IMR-90 (cell line): ENCODE results near the gene DLGAP4. TPM values are rescaled to one million over a fixed set of nuclear protein-coding genes. Genes with fewer than 3 reads are reported as not detected.

ENCODE experiments used
- ATAC-seq: fragments of 200-7000 bp; cut with Tn5 transposase; 2 replicates; pipeline ENCODE4 v1.9.1; 2020; ENCODE audit warnings: low read depth, mild to moderate bottlenecking, moderate library complexity
- BruUV-seq: library from RNA; stranded (reverse); fragments of 400-500 nt; replicated peaks from 2 replicates; lab custom pipeline; 2021; lab: Mats Ljungman, UMichigan
- CTCF ChIA-PET: fragments of 300-600 bp; formaldehyde crosslinking; extraction: SDS; loops from one replicate; lab custom pipeline; 2021; ENCODE audit warnings: antibody characterized with exemption; lab: Yijun Ruan, JAX
- POLR2A ChIA-PET: fragments of 300-600 bp; sonication (Branson Sonifier 250); formaldehyde crosslinking; loops from one replicate; lab custom pipeline; 2022; ENCODE audit warnings: antibody characterized with exemption; ENCODE audit not compliant: unreplicated experiment; lab: Charles Lee
- DNase-seq: peaks from one replicate; pipeline ENCODE4 v3.0.0; 2013
- H2AFZ ChIP-seq: replicated peaks from 2 replicates; pipeline ENCODE3; 2013; ENCODE audit warnings: low read length, mild to moderate bottlenecking; ENCODE audit not compliant: poor library complexity
- H2AK5ac ChIP-seq: 2 replicates; pipeline ENCODE4 v1.6.1; 2013; ENCODE audit warnings: low read depth, low read length, inconsistent platforms
- H2AK9ac ChIP-seq: replicated peaks from 2 replicates; pipeline ENCODE3; 2013; ENCODE audit warnings: mild to moderate bottlenecking, low read depth, low read length, moderate library complexity; ENCODE audit not compliant: poor library complexity
- H2BK120ac ChIP-seq: 2 replicates; pipeline ENCODE4 v1.6.1; 2013; ENCODE audit warnings: low read depth, low read length, inconsistent platforms
- H2BK15ac ChIP-seq: 3 replicates; pipeline ENCODE4 v1.6.1; 2013; ENCODE audit warnings: low read depth, low read length, inconsistent platforms
- H2BK20ac ChIP-seq: 2 replicates; pipeline ENCODE4 v1.6.1; 2013; ENCODE audit warnings: low read depth, mild to moderate bottlenecking, inconsistent platforms, low read length, moderate library complexity
- H2BK5ac ChIP-seq: 2 replicates; pipeline ENCODE4 v1.6.1; 2013; ENCODE audit warnings: mild to moderate bottlenecking, low read depth, low read length, inconsistent platforms; ENCODE audit not compliant: poor library complexity, severe bottlenecking
- H3K14ac ChIP-seq: replicated peaks from 2 replicates; pipeline ENCODE4 v1.6.1; 2013; ENCODE audit warnings: low read depth, low read length, inconsistent platforms
- H3K18ac ChIP-seq: 2 replicates; pipeline ENCODE4 v1.6.1; 2013; ENCODE audit warnings: low read depth, low read length, control low read depth
- H3K23ac ChIP-seq: 2 replicates; pipeline ENCODE4 v1.6.1; 2013; ENCODE audit warnings: low read depth, low read length, inconsistent platforms
- H3K27ac ChIP-seq: 2 replicates; pipeline ENCODE4 v1.5.1; 2013; ENCODE audit warnings: mild to moderate bottlenecking, control low read depth, low read length; ENCODE audit not compliant: insufficient read depth
- H3K27me3 ChIP-seq: 2 replicates; pipeline ENCODE4 v1.6.1; 2013; ENCODE audit warnings: low read length; ENCODE audit not compliant: control insufficient read depth, insufficient read depth
- H3K36me3 ChIP-seq: 2 replicates; pipeline ENCODE4 v1.6.1; 2013; ENCODE audit warnings: low read length, mixed read lengths; ENCODE audit not compliant: control insufficient read depth, insufficient read depth
- H3K4ac ChIP-seq: 2 replicates; pipeline ENCODE4 v1.6.1; 2013; ENCODE audit warnings: low read depth, low read length, inconsistent platforms
- H3K4me1 ChIP-seq: 2 replicates; pipeline ENCODE4 v1.6.1; 2013; ENCODE audit warnings: low read length, mixed read lengths; ENCODE audit not compliant: control insufficient read depth, insufficient read depth
- H3K4me2 ChIP-seq: 2 replicates; pipeline ENCODE4 v1.6.1; 2013; ENCODE audit warnings: low read depth, mild to moderate bottlenecking, control low read depth, low read length, moderate library complexity
- H3K4me3 ChIP-seq: 2 replicates; pipeline ENCODE4 v1.5.1; 2013; ENCODE audit warnings: low read depth, mild to moderate bottlenecking, control low read depth, low read length, moderate library complexity; ENCODE audit not compliant: insufficient read depth
- H3K56ac ChIP-seq: 2 replicates; pipeline ENCODE4 v1.6.1; 2013; ENCODE audit warnings: low read length, inconsistent platforms; ENCODE audit not compliant: insufficient read depth; ENCODE audit errors: extremely low read depth
- H3K79me1 ChIP-seq, 2 experiments: 2 replicates each; pipeline ENCODE4 v1.6.1; 2013; ENCODE audit warnings: low read length in 2 of 2, inconsistent platforms in 1 of 2, low read depth in 1 of 2
- H3K9ac ChIP-seq: 2 replicates; pipeline ENCODE4 v1.6.1; 2013; ENCODE audit warnings: low read depth, low read length, control low read depth
- H3K9me1 ChIP-seq: 2 replicates; pipeline ENCODE4 v1.6.1; 2013; ENCODE audit warnings: low read length, inconsistent platforms; ENCODE audit not compliant: insufficient read depth
- H3K9me3 ChIP-seq: 2 replicates; pipeline ENCODE4 v1.6.1; 2013; ENCODE audit warnings: low read length; ENCODE audit not compliant: control insufficient read depth, insufficient read depth
- H4K20me1 ChIP-seq: 2 replicates; pipeline ENCODE4 v1.6.1; 2013; ENCODE audit warnings: low read length, inconsistent platforms; ENCODE audit not compliant: insufficient read depth
- H4K5ac ChIP-seq: 2 replicates; pipeline ENCODE4 v1.6.1; 2013; ENCODE audit warnings: mild to moderate bottlenecking, low read depth, low read length, control low read depth
- H4K8ac ChIP-seq, 2 experiments: 2 replicates each; pipeline ENCODE4 v1.6.1; 2013; ENCODE audit warnings: low read depth in 2 of 2, low read length in 2 of 2, control low read depth in 1 of 2, inconsistent platforms in 1 of 2
- H4K91ac ChIP-seq: 2 replicates; pipeline ENCODE4 v1.6.1; 2013; ENCODE audit warnings: low read depth, low read length, inconsistent platforms; ENCODE audit not compliant: insufficient read depth
- CEBPB ChIP-seq: IDR thresholded peaks from 2 replicates; pipeline ENCODE4 v1.6.1; 2012; ENCODE audit warnings: low read depth, low read length, improper control_type of control experiment
- FOS ChIP-seq: fragments of 150-350 bp; IDR thresholded peaks from 2 replicates; pipeline ENCODE4 v1.6.1; 2016; ENCODE audit warnings: low read depth, low read length
- MAZ ChIP-seq: IDR thresholded peaks from 2 replicates; pipeline ENCODE4 v1.6.1; 2012; ENCODE audit warnings: low read depth, mild to moderate bottlenecking, low read length, improper control_type of control experiment, moderate library complexity, borderline replicate concordance
- SMC3 ChIP-seq: fragments of 150-350 bp; IDR thresholded peaks from 2 replicates; pipeline ENCODE4 v1.6.1; 2016; ENCODE audit warnings: low read depth, mild to moderate bottlenecking, antibody characterized with exemption, low read length, moderate library complexity
- WGBS, 2 experiments: methylation state at CpG; one replicate each; pipeline versions ENCODE4 v1.1.5 to v1.1.7; 2013; ENCODE audit warnings: missing lambda C conversion rate in 2 of 2; ENCODE audit not compliant: insufficient read length in 1 of 2; ENCODE audit errors: extremely low coverage in 2 of 2; 5-methylcytosine and 5-hydroxymethylcytosine counted together
- dilution Hi-C: fragments of 300-500 bp; cut with HindIII; formaldehyde crosslinking; loops from one replicate; pipeline ENCODE4 v1.14.3; 2018; ENCODE audit warnings: low sequenced_read_pairs; ENCODE audit not compliant: unreplicated experiment
- in situ Hi-C: fragments of 300-500 bp; cut with MboI; formaldehyde crosslinking; loops from 3 replicates; pipeline ENCODE4 v1.14.3; 2019; ENCODE audit warnings: low sequenced_read_pairs, inconsistent platforms, mixed read lengths
- intact Hi-C: fragments of 100-400 bp; cut with micrococcal nuclease; formaldehyde crosslinking; loops from 2 replicates; pipeline ENCODE4 v1.10.0; 2022
- polyA plus RNA-seq, 3 experiments: library from polyadenylated mRNA; depleted of rRNA; stranded (reverse); fragments of >200 nt; gene quantifications; 2 replicates each; pipeline ENCODE4 v1.2.3, GENCODE V29; 2012; ENCODE audit warnings: low replicate concordance in 1 of 3
- total RNA-seq: library from RNA; depleted of rRNA; stranded (reverse); fragments of >200 nt; gene quantifications from 2 replicates; pipeline ENCODE4 v1.2.3, GENCODE V29; 2012

The DLGAP4 gene
- total and polyA plus RNA-seq, 2 of the 4 experiments (the other 2 are of a cell fraction) = 32.3 to 73.2 TPM

- H3K9me1 ChIP-seq = 0 out of 2 replicates have a peak, but pooled peaks cover 3% of the 10 kb centered on the region
- H4K5ac ChIP-seq = no peak overlapping the region
- H3K27me3 ChIP-seq = peaks cover 33% of the 10 kb centered on the region
- ChIA-PET POLR2A (no interaction called here), CTCF (no interaction called here)
- H3K4me3 ChIP-seq = no peak overlapping the region
- no peak overlapping the region for H3K4me2 ChIP-seq
- DNase-seq (no peak), ATAC-seq (no peak)
- H2BK15ac ChIP-seq = no peak overlapping the region
- H3K14ac ChIP-seq = no peak overlapping the region
- dilution Hi-C loops = no loop called here
- H3K4ac ChIP-seq = no peak overlapping the region
- no peak overlapping the region for H2BK120ac ChIP-seq
- BruUV-seq = no TSS peak
- H3K79me1 ChIP-seq = no peaks in the 10 kb centered on the region
- no peak overlapping the region for H2BK5ac ChIP-seq
- H4K8ac ChIP-seq = no peak overlapping the region
- H3K36me3 ChIP-seq = no peaks in the 10 kb centered on the region
- no peak overlapping the region for H2BK20ac ChIP-seq
- H4K91ac ChIP-seq = no peak overlapping the region
- no peak overlapping the region; the same call in 1 of the 2 replicates for H3K56ac ChIP-seq
- intact Hi-C loops = no loop called here
- no peak overlapping the region for H3K9ac ChIP-seq
- H3K23ac ChIP-seq = no peak overlapping the region
- H3K4me1 ChIP-seq = no peaks in the 10 kb centered on the region
- no CpG with 5 or more reads among the region's 3 CpGs for WGBS, 2 experiments
- in situ Hi-C loops = no loop called here
- no peak overlapping the region for H2AK5ac ChIP-seq
- no peaks in the 10 kb centered on the region for H3K9me3 ChIP-seq
- no peaks in the 10 kb centered on the region for H4K20me1 ChIP-seq
- no peak overlapping the region for H2AK9ac ChIP-seq
- no peak overlapping the region for H2AFZ ChIP-seq
- H3K18ac ChIP-seq = no peak overlapping the region
- no peak overlapping the region for H3K27ac ChIP-seq
- no peak for TF ChIP-seq FOS
- TF ChIP-seq SMC3 = no peak
- TF ChIP-seq CEBPB = no peak
- TF ChIP-seq MAZ = no peak
Measured at GRCh38 chr20:36369739-36370138, 63.6 kb downstream of the DLGAP4 start.
